ENCODE data around the gene ALG1.
"Not testable (repeated sequence)": the region's sequence is repeated elsewhere in the genome, so short reads cannot be mapped to it uniquely, and the experiment has no call there.

Gene ALG1

GRCh38 chr16:5045499-5046115 is 26.0 kb upstream of the ALG1 start:
- DNase-seq, result no peak

GRCh38 chr16:5046914-5047313 is 24.7 kb upstream of the ALG1 start:
- no peak for DNase-seq

- DNase-seq, result no peak
These were observed 16.5 kb upstream of the ALG1 start for GRCh38 chr16:5054876-5055865.

- DNase-seq, result peak in 3 of 5 experiments; percentile 5 to 62 (median 16)
These were observed 15.3 kb upstream of the ALG1 start for GRCh38 chr16:5056352-5056751.

GRCh38 chr16:5058476-5058875 is 13.2 kb upstream of the ALG1 start:
- no peak for DNase-seq

GRCh38 chr16:5059386-5060072 is 12.1 kb upstream of the ALG1 start:
- no peak for DNase-seq

GRCh38 chr16:5060073-5060641 is 11.5 kb upstream of the ALG1 start:
- DNase-seq, result no peak

GRCh38 chr16:5062051-5062450 is 9.6 kb upstream of the ALG1 start:
- no peak for DNase-seq

- DNase-seq, result no peak
These were observed 8.6 kb upstream of the ALG1 start for GRCh38 chr16:5062790-5063765.

- DNase-seq, result no peak
These were observed 6.7 kb upstream of the ALG1 start for GRCh38 chr16:5064915-5065314.

GRCh38 chr16:5065326-5065725 is 6.3 kb upstream of the ALG1 start:
- DNase-seq, result no peak

GRCh38 chr16:5065813-5066212 is 5.8 kb upstream of the ALG1 start, which contains the start of gene C16orf89:
Gene C16orf89, minus strand, starts transcription at chr16:5065956. Its CDS starts 48 bp downstream, at chr16:5065908.
- DNase-seq, result no peak

GRCh38 chr16:5066511-5066910 is 5.1 kb upstream of the ALG1 start:
- DNase-seq, result no peak

GRCh38 chr16:5069048-5069447 is 2.6 kb upstream of the ALG1 start:
- DNase-seq, result no peak

- no peak for DNase-seq
These were observed 1.8 kb upstream of the ALG1 start for GRCh38 chr16:5069854-5070253.

GRCh38 chr16:5070431-5071186 is 1.0 kb upstream of the ALG1 start:
- DNase-seq, result no peak

- DNase-seq, result no peak
These were observed 332 bp upstream of the ALG1 start for GRCh38 chr16:5071341-5071680.

- no peak for DNase-seq
These were observed 963 bp downstream of the ALG1 start for GRCh38 chr16:5072334-5073278.

GRCh38 chr16:5073279-5073629 is 1.6 kb downstream of the ALG1 start:
- no peak for DNase-seq

- DNase-seq, result not testable (repeated sequence)
These were observed 2.1 kb downstream of the ALG1 start for GRCh38 chr16:5073771-5074170.
